ENCODE measurements around the gene TECPR1. TPM values are rescaled to one million over a fixed set of nuclear protein-coding genes. Genes with fewer than 3 reads are reported as not detected.
A peak's percentile ranks its signal among the peaks of the same experiment; 100 is the strongest.

TECPR1 gene
- total RNA-seq, 2 donors from 2014 or later: 42.1 to 68.6 TPM

DNA sequence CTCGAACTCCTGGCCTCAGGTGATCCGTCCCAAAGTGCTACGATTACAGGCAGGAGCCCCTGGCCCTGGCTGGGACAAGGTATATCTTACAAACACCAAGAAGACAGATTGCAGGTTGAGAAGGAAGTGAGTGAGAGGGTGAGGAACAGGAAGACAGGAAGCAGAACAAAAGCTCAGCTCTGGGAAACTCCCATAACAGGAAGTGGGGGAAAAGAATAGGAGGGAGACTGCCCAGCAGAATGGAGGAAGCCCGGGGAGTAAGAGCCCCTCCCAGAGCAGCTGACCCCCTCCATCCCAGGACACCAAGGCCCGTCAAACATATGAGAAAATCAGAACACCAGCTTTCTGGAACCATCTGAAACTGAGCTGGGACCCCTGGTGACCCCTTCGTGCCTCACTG lies 2.9 kb downstream of the TECPR1 start:
- peak overlapping the region; percentile 26 for H3K4me3 Mint-ChIP-seq

GRCh38 chr7:98248156-98248555 lies 3.9 kb downstream of the TECPR1 start:
- Mint-ChIP-seq H3K4me3 (no peak overlapping the region), H3K4me1 (ENCODE audit: low read depth in 2 of 2) (peaks cover 30 to 31% of the 10 kb centered on the region in 2 donors), H3K27me3 (no peaks in the 10 kb centered on the region), H3K9me3 (no peaks in the 10 kb centered on the region), H3K27ac (peak overlapping the region in 1 of 2 donors; percentile 35), H3K36me3 (no peaks in the 10 kb centered on the region)
- ATAC-seq (no peak), DNase-seq (ENCODE audit: low spot score) (no peak)

More for the DNA sequence above, 2.9 kb downstream of the TECPR1 start:
- no peaks in the 10 kb centered on the region for H3K36me3 Mint-ChIP-seq
- ATAC-seq: no peak
- H3K4me1 Mint-ChIP-seq (ENCODE audit: low read depth in 2 of 2): peaks cover 30 to 31% of the 10 kb centered on the region in 2 donors
- DNase-seq (ENCODE audit: low spot score): no peak
- no peaks in the 10 kb centered on the region for H3K9me3 Mint-ChIP-seq
- H3K27me3 Mint-ChIP-seq: no peaks in the 10 kb centered on the region
- peak overlapping the region; percentile 73 to 86 for H3K27ac Mint-ChIP-seq

GRCh38 chr7:98244871-98245270 lies 7.2 kb downstream of the TECPR1 start:
- Mint-ChIP-seq H3K27me3 (no peaks in the 10 kb centered on the region), H3K4me1 (ENCODE audit: low read depth in 2 of 2) (peaks cover 7 to 10% of the 10 kb centered on the region in 2 donors), H3K27ac (no peak overlapping the region), H3K4me3 (no peak overlapping the region), H3K36me3 (no peaks in the 10 kb centered on the region), H3K9me3 (no peaks in the 10 kb centered on the region)
- ATAC-seq: no peak
- no peak for DNase-seq (ENCODE audit: low spot score)

- ATAC-seq (no peak), DNase-seq (ENCODE audit: low spot score) (no peak)
- no peaks in the 10 kb centered on the region for H3K27me3 Mint-ChIP-seq
- H3K36me3 Mint-ChIP-seq: peaks cover 5% of the 10 kb centered on the region
- H3K9me3 Mint-ChIP-seq: no peaks in the 10 kb centered on the region
- H3K4me1 Mint-ChIP-seq (ENCODE audit: low read depth in 2 of 2): peaks cover 0 to 1% of the 10 kb centered on the region in 2 donors
- no peak overlapping the region for H3K27ac Mint-ChIP-seq
- no peak overlapping the region for H3K4me3 Mint-ChIP-seq
Observed at GRCh38 chr7:98242934-98243333, 9.1 kb downstream of the TECPR1 start.

DNA sequence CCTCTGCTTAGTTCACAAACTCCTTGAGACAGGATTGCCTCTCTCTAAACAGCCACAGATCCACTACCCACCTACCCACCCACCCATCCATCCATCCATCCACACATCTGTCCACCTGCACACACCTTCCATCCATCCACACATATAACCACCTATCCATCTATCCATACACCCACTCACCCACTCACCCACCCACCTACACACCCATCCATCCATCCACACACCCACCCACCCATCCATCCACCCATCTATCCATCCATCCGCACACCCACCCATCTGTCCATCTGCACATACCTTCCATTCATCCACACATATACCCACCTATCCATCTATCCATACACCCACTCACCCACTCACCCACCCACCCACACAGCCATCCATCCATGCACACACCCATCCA lies 9.7 kb downstream of the TECPR1 start:
- Mint-ChIP-seq H3K4me3 (no peak overlapping the region), H3K4me1 (ENCODE audit: low read depth in 2 of 2) (no peaks in the 10 kb centered on the region), H3K9me3 (no peaks in the 10 kb centered on the region), H3K27me3 (no peaks in the 10 kb centered on the region), H3K27ac (no peak overlapping the region), H3K36me3 (peaks cover 5% of the 10 kb centered on the region)
- ATAC-seq: no peak
- no peak for DNase-seq (ENCODE audit: low spot score)

GRCh38 chr7:98241674-98242241 lies 10.3 kb downstream of the TECPR1 start:
- Mint-ChIP-seq H3K36me3 (peaks cover 5% of the 10 kb centered on the region), H3K27ac (no peak overlapping the region), H3K4me3 (no peak overlapping the region), H3K4me1 (ENCODE audit: low read depth in 2 of 2) (no peaks in the 10 kb centered on the region), H3K27me3 (no peaks in the 10 kb centered on the region), H3K9me3 (no peaks in the 10 kb centered on the region)
- ATAC-seq (peak in 1 of 2 donors; percentile 4), DNase-seq (ENCODE audit: low spot score) (no peak)

GRCh38 chr7:98240961-98241673 lies 10.9 kb downstream of the TECPR1 start:
- H3K4me3 Mint-ChIP-seq: no peak overlapping the region
- H3K27me3 Mint-ChIP-seq: no peaks in the 10 kb centered on the region
- no peaks in the 10 kb centered on the region for H3K4me1 Mint-ChIP-seq (ENCODE audit: low read depth in 2 of 2)
- DNase-seq (ENCODE audit: low spot score) (no peak), ATAC-seq (peak in 1 of 2 donors; percentile 34)
- H3K36me3 Mint-ChIP-seq: peaks cover 5% of the 10 kb centered on the region
- no peak overlapping the region for H3K27ac Mint-ChIP-seq
- H3K9me3 Mint-ChIP-seq: no peaks in the 10 kb centered on the region

- H3K4me3 Mint-ChIP-seq: no peak overlapping the region
- no peak overlapping the region for H3K27ac Mint-ChIP-seq
- H3K4me1 Mint-ChIP-seq (ENCODE audit: low read depth in 2 of 2): no peaks in the 10 kb centered on the region
- H3K9me3 Mint-ChIP-seq: no peaks in the 10 kb centered on the region
- DNase-seq (ENCODE audit: low spot score) (no peak), ATAC-seq (no peak)
- H3K36me3 Mint-ChIP-seq: peaks cover 5% of the 10 kb centered on the region
- no peaks in the 10 kb centered on the region for H3K27me3 Mint-ChIP-seq
Observed at GRCh38 chr7:98238976-98239375, 13.1 kb downstream of the TECPR1 start.

- no peak overlapping the region for H3K27ac Mint-ChIP-seq
- H3K36me3 Mint-ChIP-seq: peaks cover 5% of the 10 kb centered on the region
- H3K9me3 Mint-ChIP-seq: no peaks in the 10 kb centered on the region
- H3K4me1 Mint-ChIP-seq (ENCODE audit: low read depth in 2 of 2): no peaks in the 10 kb centered on the region
- H3K4me3 Mint-ChIP-seq: no peak overlapping the region
- ATAC-seq (no peak), DNase-seq (ENCODE audit: low spot score) (no peak)
- H3K27me3 Mint-ChIP-seq: no peaks in the 10 kb centered on the region
Observed at GRCh38 chr7:98238076-98238475, 14.0 kb downstream of the TECPR1 start.

DNA sequence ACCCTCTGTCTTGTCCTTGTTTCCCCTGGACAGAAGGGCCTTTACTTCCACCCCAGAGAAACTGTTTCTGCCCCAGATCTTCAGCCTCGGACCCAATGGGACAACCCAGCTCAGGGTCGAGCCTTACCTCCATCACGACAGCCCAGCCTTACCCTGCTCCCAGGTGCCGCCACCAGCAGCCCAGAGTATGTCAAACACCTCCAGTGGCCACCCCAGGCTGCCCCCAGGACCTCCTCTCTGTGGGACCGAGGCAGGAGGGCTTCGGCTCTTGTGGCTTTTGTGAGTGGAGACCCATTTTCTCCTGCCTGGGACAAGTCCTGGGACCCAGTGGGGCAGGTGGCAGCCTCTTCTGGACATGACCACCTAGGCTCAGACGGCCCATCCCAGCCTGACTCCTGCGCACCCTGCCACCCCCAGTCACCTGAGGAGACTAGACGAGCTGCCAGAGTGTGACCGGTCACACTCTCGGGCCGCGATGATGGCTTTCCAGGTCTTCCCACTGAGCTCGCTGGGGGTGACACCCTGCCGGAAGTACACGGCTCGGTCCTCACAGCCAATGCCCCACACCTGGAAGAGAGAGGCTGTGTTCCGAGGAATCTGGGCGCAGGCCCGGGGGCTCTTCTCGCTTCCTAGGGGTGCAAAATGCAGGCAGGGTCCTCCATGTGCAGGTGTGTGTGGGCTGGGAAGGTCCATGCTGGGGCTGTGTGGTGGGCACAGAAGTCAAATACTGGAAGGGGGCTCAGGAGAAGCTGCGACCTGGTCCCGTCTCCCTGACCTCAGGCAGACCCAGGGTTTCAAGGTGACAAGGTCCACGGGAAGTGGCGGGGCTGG lies 15.5 kb downstream of the TECPR1 start:
- Mint-ChIP-seq H3K9me3 (no peaks in the 10 kb centered on the region), H3K27me3 (no peaks in the 10 kb centered on the region), H3K36me3 (peaks cover 5% of the 10 kb centered on the region), H3K27ac (no peak overlapping the region), H3K4me1 (ENCODE audit: low read depth in 2 of 2) (no peaks in the 10 kb centered on the region), H3K4me3 (no peak overlapping the region)
- ATAC-seq (no peak), DNase-seq (ENCODE audit: low spot score) (no peak)

DNA sequence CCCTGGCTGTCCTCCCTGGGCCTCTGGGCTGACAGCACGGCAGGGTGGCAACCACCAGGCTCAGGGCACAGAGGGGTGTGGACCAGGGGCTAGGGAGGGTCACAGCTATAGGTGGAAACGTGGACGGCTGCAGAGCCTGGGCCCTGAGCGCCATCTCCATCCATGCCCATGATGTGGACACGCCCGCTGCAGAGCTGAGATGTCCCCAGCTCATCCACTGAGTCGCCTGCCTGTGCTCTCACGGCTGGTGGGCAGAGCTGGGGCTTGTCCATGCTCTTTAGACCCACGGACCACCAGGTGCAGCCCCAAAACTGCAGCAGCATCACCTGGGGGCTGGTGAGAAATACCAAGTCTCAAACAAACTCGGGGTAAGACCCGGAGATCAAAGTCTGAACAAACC lies 16.1 kb downstream of the TECPR1 start:
- no peaks in the 10 kb centered on the region for H3K27me3 Mint-ChIP-seq
- DNase-seq (ENCODE audit: low spot score): no peak
- H3K27ac Mint-ChIP-seq: no peak overlapping the region
- H3K36me3 Mint-ChIP-seq: peaks cover 5% of the 10 kb centered on the region
- no peaks in the 10 kb centered on the region for H3K4me1 Mint-ChIP-seq (ENCODE audit: low read depth in 2 of 2)
- H3K9me3 Mint-ChIP-seq: no peaks in the 10 kb centered on the region
- no peak overlapping the region for H3K4me3 Mint-ChIP-seq
- no peak for ATAC-seq

- peaks cover 0 to 4% of the 10 kb centered on the region in 2 donors for H3K4me1 Mint-ChIP-seq (ENCODE audit: low read depth in 2 of 2)
- H3K36me3 Mint-ChIP-seq: peaks cover 5% of the 10 kb centered on the region
- ATAC-seq: no peak
- H3K4me3 Mint-ChIP-seq: no peak overlapping the region
- H3K27ac Mint-ChIP-seq: no peak overlapping the region
- H3K9me3 Mint-ChIP-seq: no peaks in the 10 kb centered on the region
- DNase-seq (ENCODE audit: low spot score): no peak
- no peaks in the 10 kb centered on the region for H3K27me3 Mint-ChIP-seq
Observed at GRCh38 chr7:98234429-98235147, 17.4 kb downstream of the TECPR1 start.

DNA sequence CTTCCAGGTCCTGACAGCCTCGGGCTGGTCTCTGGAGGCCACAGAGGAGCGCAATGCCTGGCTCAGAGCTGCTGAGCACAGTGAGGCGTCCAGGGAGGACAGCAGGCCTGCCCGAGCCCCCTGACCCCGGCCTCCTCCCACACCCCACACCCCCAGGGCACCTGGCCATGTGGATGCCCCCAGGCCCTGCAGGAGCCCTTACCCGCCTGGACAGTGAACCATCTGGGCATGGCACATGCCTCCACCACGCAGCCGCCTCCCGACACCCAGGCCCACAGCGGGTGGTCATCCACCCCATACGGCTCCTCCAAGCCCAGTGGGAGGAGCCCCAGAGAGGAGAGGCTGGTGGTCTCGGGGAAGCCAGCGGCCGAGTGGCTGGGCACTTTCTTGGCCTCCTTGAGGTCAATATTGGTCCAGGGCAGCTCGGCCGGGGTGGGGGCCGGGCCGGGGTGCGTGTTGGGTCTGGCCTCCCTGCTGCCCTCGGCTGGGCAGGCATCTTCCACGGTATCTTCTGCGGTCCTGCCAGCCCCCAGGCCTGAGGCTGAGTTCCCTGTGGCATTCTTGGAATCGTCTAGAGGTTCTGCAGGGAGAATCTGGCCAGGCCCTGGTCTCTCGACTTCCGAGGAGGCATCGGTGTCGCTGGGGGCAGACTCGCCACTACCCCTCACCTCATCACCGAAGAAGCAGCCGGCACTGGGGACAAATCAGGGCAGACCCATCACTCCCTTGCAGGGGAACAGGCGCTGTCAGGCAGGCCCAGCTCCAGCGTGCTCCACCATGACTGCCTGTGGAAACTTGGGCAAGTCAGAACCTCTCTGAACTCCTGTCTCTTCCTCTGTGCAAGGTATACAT lies 18.6 kb downstream of the TECPR1 start:
- H3K36me3 Mint-ChIP-seq: no peaks in the 10 kb centered on the region

More for the DNA sequence above, 18.6 kb downstream of the TECPR1 start:
- no peak overlapping the region for H3K27ac Mint-ChIP-seq
- DNase-seq (ENCODE audit: low spot score) (no peak), ATAC-seq (no peak)
- H3K4me3 Mint-ChIP-seq: no peak overlapping the region
- no peaks in the 10 kb centered on the region for H3K27me3 Mint-ChIP-seq
- H3K9me3 Mint-ChIP-seq: no peaks in the 10 kb centered on the region
- peaks cover 0 to 4% of the 10 kb centered on the region in 2 donors for H3K4me1 Mint-ChIP-seq (ENCODE audit: low read depth in 2 of 2)
